Prostate gland (tissue), 2 donors: ENCODE measurements around the gene CBFA2T3.

Experiments used
- POLR2A ChIP-seq: fragments of 450-650 bp; IDR thresholded peaks from one replicate; pipeline ENCODE4 v1.6.1; 2016; ENCODE audit warnings: antibody characterized with exemption, mild to moderate bottlenecking
- POLR2AphosphoS5 ChIP-seq: sonication (generic); formaldehyde crosslinking; IDR thresholded peaks from one replicate; pipeline ENCODE4 v1.6.1; 2017; ENCODE audit warnings: antibody characterized with exemption
- TF ChIP-seq, protein P1 (sequence below), 4 experiments: fragments of 200-600 bp in 2 of 4; fragments of 450-650 bp in 2 of 4; sonication (generic) in 2 of 4; IDR thresholded peaks; 1 replicate in 3 of 4; 2 replicates in 1 of 4; pipeline ENCODE4 v1.5.1; 2016 to 2019; ENCODE audit warnings: antibody characterized with exemption in 4 of 4, mild to moderate bottlenecking in 2 of 4, moderate library complexity in 2 of 4

DNA sequence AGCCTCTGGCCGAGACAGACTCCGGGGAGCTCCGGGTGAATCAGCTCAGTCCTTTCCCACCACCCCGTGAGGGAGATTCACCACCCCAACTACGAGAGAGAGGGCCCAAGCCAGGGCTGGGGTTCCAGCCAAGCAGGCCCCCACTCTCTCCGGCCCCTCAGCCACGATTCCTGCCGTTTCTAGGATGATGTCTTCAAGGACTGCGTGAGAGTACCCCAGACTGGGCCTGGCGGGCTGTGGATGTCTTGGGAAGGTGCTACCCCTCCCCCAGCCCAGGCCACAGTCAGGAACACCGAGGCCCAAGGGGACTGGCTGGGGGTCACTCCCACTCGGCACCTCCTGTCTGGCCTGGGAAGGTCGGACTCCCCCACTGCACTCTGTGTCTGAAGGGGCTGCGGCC is 89.0 kb downstream of the CBFA2T3 start:
- TF ChIP-seq, protein P1, sequence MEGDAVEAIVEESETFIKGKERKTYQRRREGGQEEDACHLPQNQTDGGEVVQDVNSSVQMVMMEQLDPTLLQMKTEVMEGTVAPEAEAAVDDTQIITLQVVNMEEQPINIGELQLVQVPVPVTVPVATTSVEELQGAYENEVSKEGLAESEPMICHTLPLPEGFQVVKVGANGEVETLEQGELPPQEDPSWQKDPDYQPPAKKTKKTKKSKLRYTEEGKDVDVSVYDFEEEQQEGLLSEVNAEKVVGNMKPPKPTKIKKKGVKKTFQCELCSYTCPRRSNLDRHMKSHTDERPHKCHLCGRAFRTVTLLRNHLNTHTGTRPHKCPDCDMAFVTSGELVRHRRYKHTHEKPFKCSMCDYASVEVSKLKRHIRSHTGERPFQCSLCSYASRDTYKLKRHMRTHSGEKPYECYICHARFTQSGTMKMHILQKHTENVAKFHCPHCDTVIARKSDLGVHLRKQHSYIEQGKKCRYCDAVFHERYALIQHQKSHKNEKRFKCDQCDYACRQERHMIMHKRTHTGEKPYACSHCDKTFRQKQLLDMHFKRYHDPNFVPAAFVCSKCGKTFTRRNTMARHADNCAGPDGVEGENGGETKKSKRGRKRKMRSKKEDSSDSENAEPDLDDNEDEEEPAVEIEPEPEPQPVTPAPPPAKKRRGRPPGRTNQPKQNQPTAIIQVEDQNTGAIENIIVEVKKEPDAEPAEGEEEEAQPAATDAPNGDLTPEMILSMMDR (IDR thresholded peaks at IDR 0.05): no peak
- TF ChIP-seq POLR2A (no peak), POLR2AphosphoS5 (no peak)
